Caco-2 (cell line): ENCODE results near the gene SLC9A6. TPM values are rescaled to one million over a fixed set of nuclear protein-coding genes. Genes with fewer than 3 reads are reported as not detected.

Source experiments
- BruUV-seq: library from RNA; stranded (reverse); fragments of 400-500 nt; replicated peaks from 2 replicates; lab custom pipeline; 2021; lab: Mats Ljungman, UMichigan
- CTCF ChIA-PET: fragments of 300-600 bp; sonication (Branson Sonifier 250); formaldehyde crosslinking; loops from one replicate; lab custom pipeline; 2022; ENCODE audit warnings: antibody characterized with exemption; lab: Charles Lee
- POLR2A ChIA-PET: fragments of 300-600 bp; sonication (Branson Sonifier 250); formaldehyde crosslinking; loops from one replicate; lab custom pipeline; 2022; ENCODE audit warnings: antibody characterized with exemption; lab: Charles Lee
- DNase-seq, 2 experiments: peaks; one replicate each; pipeline versions ENCODE4 v3.0.0 to v3.0.0-alpha.2; 2020 to 2022
- H3K27me3 ChIP-seq: replicated peaks from 2 replicates; pipeline ENCODE4 v1.6.0; 2011; ENCODE audit warnings: low read length; ENCODE audit not compliant: control insufficient read depth, insufficient read depth
- H3K36me3 ChIP-seq: 2 replicates; pipeline ENCODE4 v1.5.1; 2011; ENCODE audit warnings: low read length; ENCODE audit not compliant: control insufficient read depth, insufficient read depth
- H3K4me1 ChIP-seq: fragments of 250-450 bp; sonication (Bioruptor Pico); 2 replicates; pipeline ENCODE4 v1.5.1; 2020; ENCODE audit warnings: mild to moderate bottlenecking
- H3K4me3 ChIP-seq: 2 replicates; pipeline ENCODE4 v1.5.1; 2011; ENCODE audit warnings: low read depth, mild to moderate bottlenecking, control low read depth, low read length
- H3K9me3 ChIP-seq: fragments of 250-450 bp; sonication (Bioruptor Pico); 2 replicates; pipeline ENCODE4 v1.5.1; 2020; ENCODE audit warnings: mild to moderate bottlenecking, moderate library complexity
- H3K27ac Mint-ChIP-seq: one replicate; pipeline ENCODE4 v1.8.0; 2022; ENCODE audit warnings: mixed read lengths; ENCODE audit not compliant: unreplicated experiment
- H3K27me3 Mint-ChIP-seq: one replicate; pipeline ENCODE4 v1.8.0; 2022; ENCODE audit warnings: mixed read lengths; ENCODE audit not compliant: insufficient read depth, unreplicated experiment
- H3K36me3 Mint-ChIP-seq: one replicate; pipeline ENCODE4 v1.8.0; 2022; ENCODE audit warnings: mild to moderate bottlenecking, mixed read lengths; ENCODE audit not compliant: insufficient read depth, unreplicated experiment
- H3K4me1 Mint-ChIP-seq: one replicate; pipeline ENCODE4 v1.8.0; 2022; ENCODE audit warnings: low read depth, mixed read lengths; ENCODE audit not compliant: unreplicated experiment
- H3K4me3 Mint-ChIP-seq: one replicate; pipeline ENCODE4 v1.8.0; 2022; ENCODE audit warnings: mild to moderate bottlenecking, moderate library complexity, mixed read lengths; ENCODE audit not compliant: unreplicated experiment
- H3K9me3 Mint-ChIP-seq: one replicate; pipeline ENCODE4 v1.8.0; 2022; ENCODE audit warnings: mixed read lengths; ENCODE audit not compliant: unreplicated experiment
- CTCF ChIP-seq, 2 experiments: fragments of 200-600 bp in 1 of 2; IDR thresholded peaks; 1 replicate in 1 of 2; 2 replicates in 1 of 2; pipeline versions ENCODE4 v1.5.1 to v1.8.0; 2011 to 2022; ENCODE audit warnings: antibody characterized with exemption in 1 of 2, control low read depth in 1 of 2, inconsistent platforms in 1 of 2, low read depth in 1 of 2, low read length in 1 of 2, mild to moderate bottlenecking in 1 of 2, moderate library complexity in 1 of 2; ENCODE audit not compliant: insufficient read depth in 1 of 2, severe bottlenecking in 1 of 2, unreplicated experiment in 1 of 2
- intact Hi-C: fragments of 100-400 bp; cut with micrococcal nuclease; formaldehyde crosslinking; loops from one replicate; pipeline ENCODE4 v1.10.0; 2022; ENCODE audit not compliant: unreplicated experiment
- total RNA-seq: library from RNA; stranded (reverse); gene quantifications from 2 replicates; pipeline ENCODE4 v1.2.3, GENCODE V29; 2022

The SLC9A6 gene
- total RNA-seq, 1 experiment from 2014 or later: 9.9 TPM

- ChIA-PET CTCF (interaction anchor here (0.6 kb wide), 1 partner anchor 584 kb away, joined by 3 read pairs; no protein-coding TSS in a partner anchor), POLR2A (no interaction called here)
- Mint-ChIP-seq H3K4me1 (no peaks in the 10 kb centered on the region), H3K27ac (no peak overlapping the region), H3K9me3 (no peaks in the 10 kb centered on the region), H3K27me3 (no peaks in the 10 kb centered on the region), H3K36me3 (no peaks in the 10 kb centered on the region), H3K4me3 (no peak overlapping the region)
- no peak for TF ChIP-seq CTCF (IDR thresholded peaks at IDR 0.05; ENCODE audit: insufficient read depth in 1 of 2, low read depth in 1 of 2, low read length in 1 of 2, severe bottlenecking in 1 of 2, unreplicated experiment in 1 of 2)
- Histone ChIP-seq H3K4me1 (no peaks in the 10 kb centered on the region), H3K9me3 (no peaks in the 10 kb centered on the region), H3K36me3 (no peaks in the 10 kb centered on the region), H3K27me3 (no peaks in the 10 kb centered on the region), H3K4me3 (no peak overlapping the region)
- intact Hi-C loops: no loop called here
- BruUV-seq: no TSS peak
- no peak for DNase-seq
Observed at GRCh38 chrX:136041254-136041812, 56.1 kb downstream of the SLC9A6 start.

- no peak for DNase-seq
- no peaks in the 10 kb centered on the region for H3K4me1 ChIP-seq
- H3K4me3 ChIP-seq: no peak overlapping the region
- ChIA-PET CTCF (no interaction called here), POLR2A (no interaction called here)
- Mint-ChIP-seq H3K4me3 (no peak overlapping the region), H3K27me3 (no peaks in the 10 kb centered on the region), H3K4me1 (no peaks in the 10 kb centered on the region), H3K27ac (no peak overlapping the region), H3K9me3 (no peaks in the 10 kb centered on the region), H3K36me3 (no peaks in the 10 kb centered on the region)
- H3K9me3 ChIP-seq: no peaks in the 10 kb centered on the region
- BruUV-seq: no TSS peak
- H3K27me3 ChIP-seq: no peaks in the 10 kb centered on the region
- no peaks in the 10 kb centered on the region for H3K36me3 ChIP-seq
- intact Hi-C loops: no loop called here
- TF ChIP-seq CTCF (IDR thresholded peaks at IDR 0.05; ENCODE audit: insufficient read depth in 1 of 2, low read depth in 1 of 2, low read length in 1 of 2, severe bottlenecking in 1 of 2, unreplicated experiment in 1 of 2): no peak
Observed at GRCh38 chrX:136045008-136045407, 59.8 kb downstream of the SLC9A6 start.

DNA sequence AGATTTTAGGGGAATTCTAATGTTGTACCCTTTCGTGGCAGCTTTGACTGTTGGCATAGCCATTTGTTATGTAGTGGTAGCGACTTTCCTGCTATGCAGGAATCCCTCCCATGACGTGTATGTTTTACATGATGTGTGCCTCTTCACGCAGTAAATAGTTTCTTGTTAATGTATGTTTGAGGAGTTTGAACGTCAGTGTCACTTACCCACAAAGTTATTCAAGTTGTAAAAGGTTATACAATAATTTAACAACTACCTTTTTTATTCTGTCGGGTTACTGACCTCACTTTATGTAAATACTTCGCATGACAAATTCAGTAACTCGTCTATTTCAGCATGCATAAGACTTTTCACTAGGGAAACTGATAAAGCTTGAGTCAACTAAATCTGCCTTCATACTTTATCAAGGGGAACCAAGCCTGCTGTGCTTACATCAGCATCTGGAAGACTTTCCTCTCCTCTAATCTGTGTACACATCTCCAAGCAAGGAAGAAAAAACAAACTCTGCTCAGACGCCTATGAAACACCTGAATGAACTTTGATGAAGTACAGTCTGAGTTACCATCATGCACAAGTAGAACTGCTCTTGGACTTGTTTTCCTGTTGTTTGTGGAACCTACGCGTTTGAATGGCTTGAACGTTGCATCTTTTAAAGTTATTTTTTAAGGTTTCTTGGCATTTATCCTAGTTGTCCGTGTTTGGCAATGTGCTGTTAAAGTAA is 61.2 kb downstream of the SLC9A6 start:
- no peak for TF ChIP-seq CTCF (IDR thresholded peaks at IDR 0.05; ENCODE audit: insufficient read depth in 1 of 2, low read depth in 1 of 2, low read length in 1 of 2, severe bottlenecking in 1 of 2, unreplicated experiment in 1 of 2)
- peaks cover 3% of the 10 kb centered on the region for H3K27me3 Mint-ChIP-seq
- no peaks in the 10 kb centered on the region for H3K4me1 ChIP-seq
- no TSS peak for BruUV-seq
- H3K4me3 Mint-ChIP-seq: no peak overlapping the region
- ChIA-PET CTCF (no interaction called here), POLR2A (no interaction called here)
- no peaks in the 10 kb centered on the region for H3K27me3 ChIP-seq
- H3K9me3 Mint-ChIP-seq: no peaks in the 10 kb centered on the region
- no peak for DNase-seq
- no peak overlapping the region for H3K4me3 ChIP-seq
- intact Hi-C loops: no loop called here
- no peak overlapping the region for H3K27ac Mint-ChIP-seq
- no peaks in the 10 kb centered on the region for H3K36me3 ChIP-seq
- H3K9me3 ChIP-seq: no peaks in the 10 kb centered on the region
- H3K4me1 Mint-ChIP-seq: no peaks in the 10 kb centered on the region
- no peaks in the 10 kb centered on the region for H3K36me3 Mint-ChIP-seq
